ENCODE results near the gene CD52.

Gene CD52, protein sequence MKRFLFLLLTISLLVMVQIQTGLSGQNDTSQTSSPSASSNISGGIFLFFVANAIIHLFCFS

DNA sequence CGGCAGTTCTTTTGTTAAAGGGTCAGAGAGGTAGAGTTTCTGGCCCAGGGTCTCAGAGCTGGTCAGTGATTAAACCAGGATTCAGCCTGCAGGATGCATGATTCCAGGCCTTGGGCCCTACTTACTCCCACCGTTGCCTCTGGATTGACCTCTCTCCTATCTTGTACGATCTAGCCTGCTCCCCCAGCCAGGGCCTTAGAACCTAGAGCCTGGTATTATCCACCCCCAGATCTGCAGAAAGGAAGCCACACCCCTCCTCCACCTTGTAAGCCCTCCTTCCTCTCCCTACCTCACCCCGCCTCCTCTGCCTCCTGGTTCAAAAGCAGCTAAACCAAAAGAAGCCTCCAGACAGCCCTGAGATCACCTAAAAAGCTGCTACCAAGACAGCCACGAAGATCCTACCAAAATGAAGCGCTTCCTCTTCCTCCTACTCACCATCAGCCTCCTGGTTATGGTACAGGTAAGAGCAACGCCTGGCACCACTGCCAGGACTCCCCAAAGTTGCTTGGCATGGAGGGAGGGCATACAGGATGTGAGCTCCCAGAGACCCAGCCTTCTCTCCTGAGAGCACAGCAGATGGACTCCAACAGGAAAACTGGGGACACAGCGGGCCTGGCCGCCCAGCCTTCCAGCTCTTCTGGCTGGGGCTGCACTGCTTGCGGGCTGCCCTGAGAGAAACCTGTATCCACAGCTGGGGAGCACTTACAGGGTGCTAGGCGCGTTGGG, at the start of gene CD52:
TSS of gene CD52 (plus strand) at position 347 of the 726 bp plus-strand sequence. CDS start at position 407, 60 bp downstream.
- in situ Hi-C loops (cut with MboI; ENCODE audit: low sequenced_read_pairs), result no loop called here

DNA sequence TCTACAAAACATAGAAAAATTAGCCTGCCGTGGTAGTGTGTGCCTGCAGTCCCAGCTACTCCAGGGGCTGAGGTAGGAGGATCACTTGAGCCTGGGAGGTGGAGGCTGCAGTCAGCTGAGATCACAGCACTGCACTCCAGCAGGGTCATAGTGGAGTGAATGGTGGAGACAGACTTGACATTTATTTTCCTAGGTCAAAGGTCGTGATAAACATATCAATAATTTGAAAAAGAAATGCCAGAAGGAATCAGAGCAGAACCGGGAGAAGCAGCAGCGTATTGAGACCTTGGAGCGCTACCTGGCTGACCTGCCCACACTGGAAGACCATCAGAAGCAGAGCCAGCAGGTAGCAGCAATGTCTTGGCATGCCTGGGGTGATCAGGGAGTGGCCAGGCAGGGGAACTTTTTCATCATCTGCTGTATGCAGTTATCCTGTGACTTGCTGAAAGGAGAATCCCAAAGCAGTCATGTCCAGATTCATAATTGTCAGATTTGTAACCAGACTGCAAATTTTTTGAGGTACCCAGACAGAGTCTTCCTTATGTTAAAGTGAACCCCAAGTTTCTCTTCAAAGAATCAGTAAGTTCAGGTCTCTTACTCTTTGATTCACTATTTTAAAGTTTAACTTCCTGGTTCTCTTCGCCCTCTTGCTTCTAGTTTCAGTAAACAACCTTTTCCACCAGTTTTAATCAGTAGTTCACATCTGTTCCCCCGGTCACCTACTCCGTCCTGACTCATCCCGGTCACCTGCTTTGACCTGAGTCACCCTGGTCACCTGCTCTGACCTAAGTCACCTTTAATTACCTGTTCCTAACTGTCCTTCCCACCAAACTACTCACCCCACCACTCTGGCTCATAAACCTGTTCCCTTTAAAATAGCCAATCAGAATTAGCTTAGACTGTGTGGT, 49.2 kb upstream of the CD52 start:
- in situ Hi-C loops (cut with MboI; ENCODE audit: low sequenced_read_pairs), result no loop called here

DNA sequence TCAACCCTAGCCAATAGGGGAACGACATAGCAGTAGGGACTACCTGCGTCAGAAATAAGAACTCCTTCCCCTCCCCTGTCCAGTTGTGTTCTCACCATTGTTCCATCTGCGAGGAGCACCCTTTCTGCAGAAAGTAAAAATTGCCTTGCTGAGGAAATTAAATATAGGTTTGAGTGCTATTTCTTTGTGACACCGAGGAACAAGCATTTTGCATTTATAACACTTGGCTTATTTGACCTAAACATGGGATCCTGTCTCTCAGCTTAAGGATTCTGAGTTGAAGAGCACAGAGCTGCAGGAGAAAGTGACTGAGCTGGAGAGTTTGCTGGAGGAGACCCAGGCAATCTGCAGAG, 48.6 kb upstream of the CD52 start:
- in situ Hi-C loops (cut with MboI; ENCODE audit: low sequenced_read_pairs), result no loop called here

DNA sequence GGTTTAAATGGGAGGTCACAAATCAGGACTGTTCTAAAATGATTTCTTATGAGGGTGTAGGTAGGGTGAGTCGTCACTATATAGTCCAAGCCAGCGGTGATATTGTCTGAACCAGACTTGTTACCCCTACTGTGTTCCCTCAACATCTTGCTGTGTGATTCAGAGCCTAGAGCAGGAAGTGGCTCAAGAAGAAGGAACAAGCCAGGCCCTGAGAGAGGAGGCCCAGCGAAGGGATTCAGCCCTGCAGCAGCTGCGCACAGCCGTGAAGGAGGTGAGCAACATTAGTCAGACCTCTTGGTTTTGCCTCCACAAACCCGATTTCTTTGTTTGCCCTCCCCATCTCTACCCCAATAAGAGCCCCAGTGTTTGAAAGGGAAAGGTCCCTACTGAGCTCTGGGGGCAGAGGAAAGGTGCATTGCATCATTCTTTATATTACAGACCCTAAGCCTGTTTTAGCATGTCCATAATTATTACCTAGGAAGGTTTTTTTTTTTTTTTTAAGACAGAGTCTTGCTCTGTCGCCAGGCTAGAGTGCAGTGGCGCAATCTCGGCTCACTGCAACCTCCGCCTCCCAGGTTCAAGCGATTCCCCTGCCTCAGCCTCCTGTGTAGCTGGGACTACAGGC, 42.8 kb upstream of the CD52 start:
- in situ Hi-C loops (cut with MboI; ENCODE audit: low sequenced_read_pairs), result no loop called here

DNA sequence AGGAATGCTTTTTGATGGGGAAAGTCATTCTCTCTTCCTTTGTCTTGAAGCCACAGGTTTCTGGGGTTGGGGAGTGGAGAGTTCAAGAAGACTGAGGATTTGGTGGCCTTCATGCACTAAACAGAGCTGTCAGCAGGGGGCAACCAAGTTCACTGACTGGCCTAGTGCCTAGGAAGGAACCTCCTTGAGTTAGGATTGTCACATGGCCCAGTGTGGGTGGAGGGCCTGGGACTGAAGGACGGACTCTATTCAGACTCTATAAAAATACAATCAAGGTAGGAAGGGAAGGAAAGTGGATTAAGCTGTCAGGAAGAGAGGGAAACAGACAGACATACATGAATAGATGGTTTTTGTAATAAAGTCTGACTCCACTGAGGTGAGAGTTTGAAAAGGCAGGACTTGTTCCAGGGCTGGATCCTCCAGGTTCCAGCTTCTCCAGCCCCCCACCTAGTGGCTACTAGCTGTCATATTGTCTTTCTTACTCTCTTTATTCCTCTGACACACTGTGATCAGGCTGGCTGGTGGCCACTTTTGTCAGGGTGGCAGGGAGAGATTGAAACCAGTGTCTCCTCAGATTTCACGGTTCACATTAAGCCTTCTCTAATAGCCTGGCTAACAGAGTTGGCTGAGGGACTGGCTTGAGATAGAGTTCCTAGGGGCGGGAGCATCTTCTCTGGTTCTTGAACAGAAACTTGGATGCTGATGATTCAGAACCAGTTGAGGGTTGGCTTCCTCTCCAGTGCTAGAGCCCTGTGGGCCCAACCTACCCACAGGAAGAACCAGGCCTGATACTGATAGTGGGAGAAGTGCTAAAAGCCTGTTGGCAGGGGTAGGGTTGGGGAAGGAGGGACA, 42.0 kb upstream of the CD52 start:
- in situ Hi-C loops (cut with MboI; ENCODE audit: low sequenced_read_pairs), result no loop called here

DNA sequence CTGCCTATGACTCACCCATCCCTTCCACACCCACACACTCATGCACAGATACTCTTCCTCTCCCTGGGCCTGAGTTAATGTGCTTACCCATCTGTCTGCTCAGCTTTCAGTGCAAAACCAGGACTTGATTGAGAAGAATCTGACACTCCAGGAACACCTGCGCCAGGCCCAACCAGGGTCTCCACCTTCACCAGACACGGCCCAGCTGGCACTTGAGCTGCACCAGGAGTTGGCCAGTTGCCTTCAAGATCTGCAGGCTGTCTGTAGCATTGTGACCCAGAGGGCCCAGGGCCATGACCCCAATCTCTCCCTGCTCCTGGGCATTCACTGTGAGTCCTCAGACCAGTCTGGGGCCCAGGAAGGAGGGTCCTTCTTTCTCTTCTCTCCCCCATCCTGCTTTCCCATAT, 41.3 kb upstream of the CD52 start:
- in situ Hi-C loops (cut with MboI; ENCODE audit: low sequenced_read_pairs), result no loop called here

DNA sequence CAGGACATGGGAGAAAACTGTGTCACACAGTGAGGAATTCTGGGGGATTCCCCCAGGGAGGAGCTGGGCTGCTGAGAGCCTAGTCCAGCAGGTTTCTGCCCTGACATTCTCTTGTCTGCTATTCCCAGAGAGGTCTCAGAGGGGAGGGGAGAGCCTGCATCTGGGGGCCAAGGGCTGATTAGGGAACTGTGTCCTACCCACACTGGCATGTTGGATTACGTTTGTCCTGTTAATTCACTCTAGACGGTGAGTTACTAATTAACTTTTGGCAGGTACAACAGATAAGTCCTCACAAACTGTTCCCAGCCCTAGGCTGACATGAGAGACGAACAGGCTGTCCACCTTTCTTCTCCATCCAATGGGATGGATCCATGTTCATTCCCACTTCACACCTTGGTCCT, 40.5 kb upstream of the CD52 start:
- in situ Hi-C loops (cut with MboI; ENCODE audit: low sequenced_read_pairs), result no loop called here

DNA sequence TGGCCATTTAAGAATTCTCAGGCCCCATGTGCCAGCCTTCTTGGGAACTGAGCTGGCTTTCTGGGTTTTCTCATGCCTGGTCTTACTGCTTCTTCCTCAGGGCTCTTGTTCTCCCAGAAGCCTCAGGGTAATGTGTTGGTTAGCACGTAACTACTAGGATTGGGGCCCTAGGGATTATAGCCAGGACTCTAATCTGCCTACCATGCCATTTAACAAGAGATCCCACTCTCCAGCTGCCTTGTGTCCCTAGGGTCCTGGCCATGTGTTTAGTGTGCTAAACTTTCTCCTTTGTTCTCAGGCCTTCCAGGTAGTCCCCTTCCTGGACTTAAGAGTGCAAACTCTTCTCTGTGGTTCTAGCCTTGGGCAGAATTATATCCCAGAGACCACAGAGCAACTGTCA, 40.0 kb upstream of the CD52 start:
- in situ Hi-C loops (cut with MboI; ENCODE audit: low sequenced_read_pairs), result no loop called here

DNA sequence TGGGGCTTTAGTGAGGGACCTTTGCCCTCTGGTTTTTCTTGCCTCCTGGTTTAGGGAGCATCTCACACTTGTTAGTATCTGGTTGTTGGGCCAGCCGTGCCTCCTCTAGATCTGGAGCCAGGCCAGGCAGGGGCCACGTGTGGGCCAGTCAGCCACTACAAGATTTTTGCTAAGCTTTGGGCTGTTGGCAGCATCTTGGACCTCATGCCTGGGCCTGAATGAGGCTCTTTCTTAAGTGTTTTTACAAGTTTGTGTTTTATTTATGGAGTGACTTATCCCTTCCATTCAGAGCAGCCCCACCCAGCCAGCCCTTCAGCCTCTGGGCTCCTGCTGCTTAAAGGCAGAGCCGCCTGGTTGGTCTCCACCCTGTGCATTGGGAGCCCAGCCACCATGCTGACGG, 39.5 kb upstream of the CD52 start:
- in situ Hi-C loops (cut with MboI; ENCODE audit: low sequenced_read_pairs), result no loop called here

DNA sequence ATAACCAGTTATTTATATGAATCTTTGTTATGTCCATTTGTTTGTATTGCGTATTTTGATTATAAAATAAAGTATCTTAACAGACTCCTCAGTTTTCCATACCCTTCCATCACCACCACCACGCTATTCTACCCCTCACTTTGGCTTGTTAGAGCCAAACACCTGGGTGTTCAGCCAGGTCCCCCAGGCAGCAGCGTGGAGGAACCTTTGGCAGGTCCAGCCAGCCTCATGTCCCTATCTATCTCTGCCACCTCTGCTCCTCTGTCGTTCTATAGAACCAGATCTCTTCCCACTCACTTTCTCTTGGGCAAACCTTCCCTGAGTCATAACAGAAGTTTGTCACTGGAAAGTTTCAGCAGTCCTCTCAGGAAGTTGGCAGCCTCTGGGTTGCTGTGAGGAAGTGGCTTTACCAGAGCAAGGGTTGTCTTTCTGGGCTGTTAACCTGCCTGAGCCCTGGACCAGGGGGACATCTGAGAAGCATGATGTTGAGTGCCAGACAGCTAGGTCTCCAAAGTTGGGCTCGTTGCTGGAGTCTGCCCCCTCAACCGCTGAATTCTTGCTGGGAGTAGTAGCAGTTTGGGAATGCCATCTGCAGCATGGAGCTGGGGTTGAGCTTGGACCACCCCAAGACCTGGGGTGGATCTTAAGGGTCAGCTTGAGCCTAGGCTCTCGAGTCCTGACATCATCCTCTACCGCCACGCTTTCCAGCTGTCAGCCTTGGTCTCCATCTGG, 38.9 kb upstream of the CD52 start:
- in situ Hi-C loops (cut with MboI; ENCODE audit: low sequenced_read_pairs), result no loop called here

DNA sequence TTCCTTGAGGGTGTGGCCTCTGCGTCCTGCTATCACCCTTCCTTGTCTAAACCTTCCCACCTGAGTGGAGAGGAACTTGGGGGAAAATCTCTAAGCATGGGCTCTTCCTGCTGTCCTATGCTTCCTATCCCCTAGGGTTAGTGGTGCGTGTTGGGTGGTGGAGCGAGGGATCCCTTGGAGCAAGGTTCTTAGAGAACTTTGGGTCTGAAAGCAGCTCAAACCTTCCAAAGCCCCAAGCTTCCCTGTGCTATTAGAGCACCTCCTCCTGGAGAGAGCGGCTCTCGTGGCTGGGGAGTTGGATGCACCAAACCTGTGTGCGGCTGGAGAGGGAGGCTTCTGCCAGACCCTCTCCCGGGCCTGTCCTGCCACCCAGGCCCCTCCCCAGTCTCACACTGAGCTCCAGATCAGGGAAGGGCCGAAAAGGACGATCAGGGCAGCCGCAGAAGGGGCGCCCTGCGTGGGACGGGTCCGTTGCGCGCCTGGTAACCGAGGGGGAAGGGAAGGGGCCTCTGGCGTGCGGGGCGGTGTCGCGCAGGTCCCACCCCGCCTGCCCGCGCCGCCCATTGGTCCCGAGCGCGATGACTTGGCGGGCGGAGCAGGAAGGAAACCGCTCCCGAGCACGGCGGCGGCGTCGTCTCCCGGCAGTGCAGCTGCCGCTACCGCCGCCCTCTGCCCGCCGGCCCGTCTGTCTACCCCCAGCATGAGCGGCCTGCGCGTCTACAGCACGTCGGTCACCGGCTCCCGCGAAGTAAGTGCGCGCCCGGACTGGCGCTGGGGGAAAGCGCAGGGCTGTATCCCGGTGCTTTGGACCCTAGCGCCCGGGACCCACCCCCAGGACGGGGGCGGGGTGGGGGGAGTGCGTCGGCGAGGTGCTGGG, 38.1 kb upstream of the CD52 start, which contains the start of gene SH3BGRL3:
TSS of gene SH3BGRL3 (plus strand) at position 631 of the 877 bp plus-strand sequence. CDS start at position 701, 70 bp downstream.
- in situ Hi-C loops (cut with MboI; ENCODE audit: low sequenced_read_pairs), result no loop called here

DNA sequence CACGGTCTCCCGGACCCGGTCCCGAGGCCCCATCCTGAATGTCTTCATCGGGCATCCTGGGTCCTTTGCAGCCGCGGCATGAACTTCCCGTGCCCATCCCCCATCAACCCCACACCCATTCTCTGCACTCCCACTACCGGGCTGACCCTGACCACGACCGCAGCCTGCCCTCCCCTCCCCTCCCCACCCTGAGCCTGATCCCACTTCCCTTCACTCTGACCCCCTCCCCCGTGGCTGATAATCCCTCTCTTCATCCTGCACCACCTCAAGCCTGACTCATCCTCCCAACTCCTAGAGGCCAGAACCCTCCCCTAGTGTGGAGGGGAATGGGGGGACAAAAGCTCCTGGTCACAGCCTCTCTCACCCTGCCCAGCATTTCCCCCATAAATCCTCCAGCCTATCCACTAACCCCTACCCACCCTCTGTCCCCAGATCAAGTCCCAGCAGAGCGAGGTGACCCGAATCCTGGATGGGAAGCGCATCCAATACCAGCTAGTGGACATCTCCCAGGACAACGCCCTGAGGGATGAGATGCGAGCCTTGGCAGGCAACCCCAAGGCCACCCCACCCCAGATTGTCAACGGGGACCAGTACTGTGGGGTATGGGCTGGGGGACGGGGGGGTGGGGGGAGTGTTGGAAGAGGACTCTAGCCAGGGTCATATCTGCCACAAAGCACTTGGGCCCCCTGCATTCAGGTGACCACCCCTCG, 37.3 kb upstream of the CD52 start:
- in situ Hi-C loops (cut with MboI; ENCODE audit: low sequenced_read_pairs), result no loop called here

DNA sequence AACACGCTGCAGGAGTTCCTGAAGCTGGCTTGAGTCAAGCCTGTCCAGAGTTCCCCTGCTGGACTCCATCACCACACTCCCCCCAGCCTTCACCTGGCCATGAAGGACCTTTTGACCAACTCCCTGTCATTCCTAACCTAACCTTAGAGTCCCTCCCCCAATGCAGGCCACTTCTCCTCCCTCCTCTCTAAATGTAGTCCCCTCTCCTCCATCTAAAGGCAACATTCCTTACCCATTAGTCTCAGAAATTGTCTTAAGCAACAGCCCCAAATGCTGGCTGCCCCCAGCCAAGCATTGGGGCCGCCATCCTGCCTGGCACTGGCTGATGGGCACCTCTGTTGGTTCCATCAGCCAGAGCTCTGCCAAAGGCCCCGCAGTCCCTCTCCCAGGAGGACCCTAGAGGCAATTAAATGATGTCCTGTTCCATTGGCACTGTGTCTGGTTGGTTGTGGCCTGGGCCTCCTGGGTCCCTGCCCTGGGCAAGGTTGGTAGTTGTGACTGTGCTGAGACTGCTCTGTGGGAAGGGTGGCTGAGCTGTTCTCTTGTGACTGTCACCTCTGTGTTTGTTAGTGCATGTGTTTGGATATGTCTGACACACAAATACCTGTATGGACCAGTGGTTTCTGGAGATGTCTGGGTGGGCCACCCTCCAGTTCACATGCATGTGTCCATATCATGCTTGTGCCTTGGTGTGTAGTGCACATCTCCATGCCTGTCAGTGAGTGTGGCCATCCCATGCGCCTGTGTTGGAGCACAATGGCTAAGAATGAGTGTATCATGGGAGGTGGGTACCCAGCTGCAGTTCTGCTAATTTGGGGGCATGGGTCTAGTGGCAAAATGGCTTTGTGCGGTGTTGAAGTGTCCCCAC, 36.4 kb upstream of the CD52 start:
- in situ Hi-C loops (cut with MboI; ENCODE audit: low sequenced_read_pairs), result no loop called here

DNA sequence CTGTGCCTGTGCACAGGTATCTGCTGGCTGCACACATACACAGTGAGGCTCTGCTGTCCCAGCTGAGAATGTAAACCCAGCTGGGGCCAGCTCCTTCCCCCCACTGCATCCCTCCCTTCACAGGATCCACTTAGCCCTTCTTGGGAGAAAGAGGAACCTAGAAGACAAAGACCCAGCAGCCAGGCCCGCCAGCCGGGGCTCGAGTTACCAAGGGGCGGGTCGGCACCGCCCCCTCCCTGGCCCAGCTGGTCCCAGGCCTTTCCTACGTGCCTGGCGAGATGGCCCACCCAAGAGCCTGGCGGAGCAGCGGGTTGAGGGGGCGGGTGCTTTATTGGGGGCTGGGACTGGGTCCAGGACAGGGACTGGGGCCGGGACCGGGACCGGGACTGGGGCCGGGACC, 35.8 kb upstream of the CD52 start:
- in situ Hi-C loops (cut with MboI; ENCODE audit: low sequenced_read_pairs), result no loop called here

DNA sequence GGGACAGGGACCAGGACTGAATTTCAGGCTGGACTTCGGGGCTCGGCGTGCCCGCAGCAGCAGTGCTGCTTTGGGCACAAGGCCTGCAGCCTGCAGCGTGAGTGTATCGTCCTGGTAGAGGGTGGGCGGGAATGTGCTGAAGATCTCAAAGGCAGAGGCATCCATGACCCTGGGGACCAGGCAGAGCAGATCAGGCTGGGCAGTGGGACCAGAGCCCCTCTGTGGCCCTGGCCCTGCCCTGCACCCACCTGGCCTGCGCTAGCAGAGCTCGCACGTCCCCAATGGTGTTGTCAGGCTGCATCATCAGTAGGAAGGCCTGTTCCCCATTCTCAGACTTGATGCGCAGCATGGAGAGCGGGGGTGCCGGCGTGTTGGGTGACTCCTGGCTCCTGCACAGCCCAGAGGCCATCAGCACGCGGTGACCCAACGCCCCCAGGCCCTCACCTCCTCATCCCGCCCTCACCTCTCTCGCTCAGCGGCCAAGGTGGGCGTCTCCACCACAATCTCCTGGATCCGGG, 35.3 kb upstream of the CD52 start:
- in situ Hi-C loops (cut with MboI; ENCODE audit: low sequenced_read_pairs), result no loop called here

DNA sequence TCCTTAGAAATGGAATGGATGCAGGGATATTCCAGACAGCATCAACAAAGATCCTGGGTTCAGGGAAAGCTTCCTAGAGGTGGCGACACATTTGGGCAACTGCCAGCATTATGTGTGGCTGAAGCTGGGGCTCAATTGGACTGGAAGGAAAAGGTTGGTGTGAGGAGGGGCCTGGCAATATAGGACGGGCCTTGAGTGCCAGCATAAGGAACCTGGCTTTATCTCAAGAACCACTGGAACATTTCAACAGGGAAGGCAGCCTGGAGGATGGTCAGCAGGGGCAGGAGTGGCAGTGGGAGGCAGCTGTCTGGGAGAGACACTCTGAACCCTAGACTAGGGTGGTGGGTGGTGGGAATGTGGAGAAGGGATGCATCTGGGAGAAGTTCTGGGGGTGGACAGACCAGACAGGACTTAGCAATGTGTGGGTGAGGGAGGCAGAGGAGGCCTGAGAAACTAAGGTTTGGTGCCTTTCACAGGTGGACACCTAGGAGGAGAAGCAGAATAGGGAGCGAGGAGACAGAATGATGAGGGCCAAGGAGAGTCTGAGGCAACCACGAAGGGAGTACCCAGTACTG, 34.4 kb upstream of the CD52 start:
- in situ Hi-C loops (cut with MboI; ENCODE audit: low sequenced_read_pairs), result no loop called here
